K562 (cell line): ENCODE results near the gene PCK2.

Source experiments
- RCOR1 ChIP-seq, 2 experiments: IDR thresholded peaks; 2 replicates each; pipeline ENCODE4 v1.6.1; 2012; ENCODE audit warnings: low read depth in 2 of 2, low read length in 2 of 2, borderline replicate concordance in 1 of 2, improper control_type of control experiment in 1 of 2
- SREBF2 ChIP-seq: sonication (generic); formaldehyde crosslinking; IDR thresholded peaks from 2 replicates; pipeline ENCODE4 v1.4.0; 2020; ENCODE audit warnings: mild to moderate bottlenecking, missing genetic modification reagents
- ZFX ChIP-seq: sonication (generic); formaldehyde crosslinking; IDR thresholded peaks from 2 replicates; pipeline ENCODE4 v1.8.0; 2022; ENCODE audit warnings: mild to moderate bottlenecking, missing genetic modification reagents, moderate library complexity
- TF ChIP-seq, protein P1 (sequence below), 3 experiments: IDR thresholded peaks in 2 of 3; conservative IDR thresholded peaks in 1 of 3; 2 replicates each; pipeline ENCODE4 v1.5.1; 2011 to 2012; ENCODE audit warnings: low read length in 3 of 3, mild to moderate bottlenecking in 3 of 3, control low read depth in 2 of 3, improper control_type of control experiment in 1 of 3, inconsistent platforms in 1 of 3, low read depth in 1 of 3, mixed read lengths in 1 of 3, moderate library complexity in 1 of 3; ENCODE audit not compliant: insufficient read depth in 2 of 3

DNA sequence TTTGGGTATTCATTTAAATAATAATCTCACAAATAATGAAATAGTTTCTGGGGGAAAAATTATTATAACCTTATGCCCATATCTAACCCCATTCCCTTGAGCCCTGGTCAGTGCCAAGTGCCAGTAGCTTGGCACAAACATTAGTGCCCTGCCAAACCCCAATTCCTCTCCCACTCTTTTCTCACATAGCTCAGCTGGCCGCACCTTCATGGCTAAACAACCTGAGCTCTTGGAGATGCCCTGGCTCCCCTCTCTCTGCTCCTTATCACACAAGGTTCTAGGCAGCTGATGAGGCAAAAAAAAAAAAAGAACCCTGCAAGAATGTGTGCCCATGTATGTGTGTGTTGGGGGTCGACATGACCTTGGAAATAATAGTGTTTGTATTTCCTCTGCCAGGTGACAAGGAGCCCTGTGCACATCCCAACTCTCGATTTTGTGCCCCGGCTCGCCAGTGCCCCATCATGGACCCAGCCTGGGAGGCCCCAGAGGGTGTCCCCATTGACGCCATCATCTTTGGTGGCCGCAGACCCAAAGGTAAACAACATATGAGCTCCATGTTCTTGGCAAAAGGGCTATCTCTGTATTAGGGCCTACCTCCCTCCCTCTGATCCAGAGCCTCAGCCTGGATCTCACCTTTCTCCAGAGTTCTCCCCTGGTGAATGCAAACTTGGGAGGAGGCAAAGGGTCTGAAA is 8.4 kb downstream of the PCK2 start:
- TF ChIP-seq, protein P1, sequence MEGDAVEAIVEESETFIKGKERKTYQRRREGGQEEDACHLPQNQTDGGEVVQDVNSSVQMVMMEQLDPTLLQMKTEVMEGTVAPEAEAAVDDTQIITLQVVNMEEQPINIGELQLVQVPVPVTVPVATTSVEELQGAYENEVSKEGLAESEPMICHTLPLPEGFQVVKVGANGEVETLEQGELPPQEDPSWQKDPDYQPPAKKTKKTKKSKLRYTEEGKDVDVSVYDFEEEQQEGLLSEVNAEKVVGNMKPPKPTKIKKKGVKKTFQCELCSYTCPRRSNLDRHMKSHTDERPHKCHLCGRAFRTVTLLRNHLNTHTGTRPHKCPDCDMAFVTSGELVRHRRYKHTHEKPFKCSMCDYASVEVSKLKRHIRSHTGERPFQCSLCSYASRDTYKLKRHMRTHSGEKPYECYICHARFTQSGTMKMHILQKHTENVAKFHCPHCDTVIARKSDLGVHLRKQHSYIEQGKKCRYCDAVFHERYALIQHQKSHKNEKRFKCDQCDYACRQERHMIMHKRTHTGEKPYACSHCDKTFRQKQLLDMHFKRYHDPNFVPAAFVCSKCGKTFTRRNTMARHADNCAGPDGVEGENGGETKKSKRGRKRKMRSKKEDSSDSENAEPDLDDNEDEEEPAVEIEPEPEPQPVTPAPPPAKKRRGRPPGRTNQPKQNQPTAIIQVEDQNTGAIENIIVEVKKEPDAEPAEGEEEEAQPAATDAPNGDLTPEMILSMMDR (IDR thresholded peaks at IDR 0.05 in 2 of 3, conservative IDR thresholded peaks at IDR 0.05 in 1 of 3; ENCODE audit: insufficient read depth in 2 of 3, low read depth in 1 of 3, low read length in 3 of 3), result no peak
- TF ChIP-seq ZFX (CRISPR knock-in tag) (no peak), SREBF2 (CRISPR knock-in tag) (no peak), RCOR1 (IDR thresholded peaks at IDR 0.05; ENCODE audit: borderline replicate concordance in 1 of 2, low read depth in 2 of 2, low read length in 2 of 2) (no peak)
